Cerebellar nuclear complex (tissue), 1 donor: ENCODE data around the gene TEAD1.

ENCODE experiments used
- DNase-seq, 2 experiments: peaks; one replicate each; lab custom pipeline; 2025; lab: John Stamatoyannopoulos, UW

The TEAD1 gene

DNA sequence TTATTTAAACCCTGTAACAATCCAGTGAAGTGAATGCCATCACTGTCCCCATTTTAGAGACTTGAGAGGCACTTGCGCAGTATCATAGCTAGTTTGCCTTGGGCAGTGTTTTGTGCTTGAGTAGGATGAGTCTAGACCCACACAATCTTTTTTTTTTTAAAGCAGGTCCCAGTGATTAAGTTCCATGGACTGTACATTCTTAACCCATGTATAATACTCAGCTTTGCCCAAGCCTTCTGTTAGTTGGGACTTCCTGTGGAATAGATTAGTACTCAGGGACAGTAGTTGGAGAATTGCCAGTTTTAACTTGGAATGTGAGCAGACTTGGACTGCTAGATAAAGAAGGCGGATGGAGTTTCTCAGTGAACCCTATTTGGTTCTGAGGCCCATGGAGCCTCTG, 226.3 kb downstream of the TEAD1 start:
- DNase-seq: no peak

DNA sequence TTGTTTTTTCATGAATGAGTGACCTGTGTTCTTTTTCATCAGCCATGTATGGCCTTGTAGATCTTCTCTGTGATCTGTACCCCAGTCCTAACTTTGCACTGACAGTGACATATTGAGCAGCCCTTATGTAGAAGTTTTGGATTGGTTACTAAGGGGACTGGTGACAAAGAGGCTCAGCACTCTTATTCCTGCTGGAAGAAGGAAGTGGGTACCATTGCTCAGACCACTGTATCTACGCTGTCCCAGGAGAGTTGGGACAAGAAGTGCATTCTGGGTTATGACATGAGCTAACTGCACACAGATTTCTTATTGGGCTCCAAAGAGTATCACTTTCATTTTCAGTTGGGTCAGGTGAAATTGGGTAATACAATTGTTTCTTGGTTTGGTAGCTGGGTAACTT, 227.1 kb downstream of the TEAD1 start:
- no peak for DNase-seq

DNA sequence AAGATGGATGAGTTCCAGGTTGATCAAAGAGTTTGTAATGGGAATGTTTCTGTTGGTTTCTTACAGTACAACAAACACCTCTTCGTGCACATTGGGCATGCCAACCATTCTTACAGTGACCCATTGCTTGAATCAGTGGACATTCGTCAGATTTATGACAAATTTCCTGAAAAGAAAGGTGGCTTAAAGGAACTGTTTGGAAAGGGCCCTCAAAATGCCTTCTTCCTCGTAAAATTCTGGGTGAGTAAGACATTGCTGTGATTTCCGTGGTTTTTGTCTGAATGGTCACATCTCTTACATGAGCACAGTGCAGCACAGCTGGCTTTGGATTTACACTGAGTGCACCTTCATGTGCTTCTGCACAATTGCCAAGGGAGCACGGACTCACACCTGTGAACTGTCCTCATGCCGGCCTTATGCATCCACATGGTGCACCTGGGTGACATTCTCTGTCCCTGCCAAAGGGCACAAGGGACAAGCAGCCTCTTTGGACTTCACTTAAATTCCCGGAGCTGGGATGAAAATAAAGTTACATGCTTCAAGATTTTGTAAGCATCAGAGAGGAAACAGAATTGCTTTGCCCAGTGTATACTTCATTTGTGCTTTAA, 227.8 kb downstream of the TEAD1 start:
- no peak for DNase-seq

DNA sequence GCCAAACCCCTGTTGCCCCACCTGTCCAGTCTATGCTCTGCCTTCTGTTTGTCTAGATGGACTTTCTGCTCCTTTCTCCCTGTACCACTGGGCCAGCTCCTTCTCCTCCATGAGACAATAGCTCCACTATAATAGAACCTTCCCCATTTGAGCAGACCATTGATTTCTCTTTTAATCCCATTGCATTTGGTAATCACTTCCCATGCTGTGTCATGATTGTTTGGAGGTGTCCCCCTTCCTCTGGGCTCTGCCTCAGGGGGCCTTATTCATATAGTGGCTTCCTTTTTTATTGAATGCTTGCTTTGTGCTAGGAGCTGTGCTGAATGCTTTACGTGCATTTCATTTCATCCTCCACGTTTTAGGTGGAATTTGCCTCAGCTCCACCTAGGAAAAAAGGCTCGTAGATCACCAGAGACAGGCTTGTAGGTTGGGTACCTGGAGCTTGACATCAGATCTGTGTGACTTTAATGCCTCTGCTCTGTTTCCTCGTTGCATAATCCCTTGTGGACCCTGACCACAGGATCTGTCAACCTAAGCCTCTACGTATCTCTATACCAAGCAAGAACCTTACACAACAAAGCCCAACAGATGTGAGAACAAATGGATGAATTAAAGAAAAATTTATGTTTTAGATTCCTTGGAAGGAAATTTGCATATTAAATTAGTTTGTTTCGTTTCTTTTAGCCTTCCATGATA, 228.7 kb downstream of the TEAD1 start:
- no peak for DNase-seq

DNA sequence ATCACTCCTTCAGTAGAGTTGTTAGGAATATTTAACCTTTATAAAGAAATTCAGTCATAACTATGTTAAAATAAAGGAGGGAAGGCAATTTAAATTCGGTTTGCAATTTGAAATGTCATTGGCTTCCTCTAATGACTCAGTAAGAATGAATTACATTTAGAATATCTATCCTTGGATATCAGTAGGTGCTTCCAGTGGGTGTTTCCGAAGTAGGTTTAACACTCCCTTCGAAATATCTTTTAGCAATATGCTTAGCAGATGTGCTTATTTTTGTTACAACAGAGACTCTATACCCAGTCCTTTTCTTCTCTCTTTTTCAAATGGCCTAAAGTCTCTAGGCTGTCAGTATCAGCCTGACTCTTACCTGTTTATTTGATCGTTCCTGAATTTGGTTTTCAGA, 231.2 kb downstream of the TEAD1 start:
- no peak for DNase-seq

DNA sequence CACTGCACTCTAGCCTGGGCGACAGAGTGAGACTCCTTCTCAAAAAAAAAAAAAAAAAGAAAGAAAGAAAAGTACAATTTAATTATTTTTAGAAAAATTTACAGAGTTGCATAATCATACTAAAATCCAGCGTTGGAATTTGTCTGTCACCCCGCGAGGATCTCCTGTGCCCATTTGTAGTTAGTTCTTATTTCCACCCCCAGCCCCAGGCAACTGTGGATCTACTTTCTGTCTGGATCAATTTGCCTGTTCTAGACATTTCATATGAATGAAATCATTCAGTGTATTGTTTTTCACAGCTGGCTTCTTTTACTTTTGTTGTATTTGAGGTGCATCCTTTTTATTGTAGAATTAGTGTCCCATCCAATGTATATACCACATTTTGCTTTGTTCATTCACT, 232.3 kb downstream of the TEAD1 start:
- DNase-seq: no peak

DNA sequence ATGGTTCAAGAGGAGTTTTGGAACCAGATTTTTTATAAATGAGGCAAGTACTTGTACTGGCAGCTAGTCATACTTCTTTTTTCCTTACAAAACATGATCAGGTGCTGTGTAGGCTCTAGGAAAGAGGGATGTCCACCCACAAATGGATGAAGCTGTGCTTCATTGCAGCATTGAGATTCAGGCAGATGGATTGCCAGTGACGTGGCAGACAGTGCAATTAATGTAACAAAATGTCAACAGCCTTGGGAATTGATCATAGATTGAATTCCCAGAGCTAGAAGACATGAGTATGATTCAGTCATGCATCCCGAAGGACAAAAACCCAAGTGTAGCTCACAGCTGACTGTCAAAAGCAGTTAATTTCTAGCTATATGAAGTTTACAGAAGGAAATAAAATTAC, 235.7 kb downstream of the TEAD1 start:
- DNase-seq: no peak

DNA sequence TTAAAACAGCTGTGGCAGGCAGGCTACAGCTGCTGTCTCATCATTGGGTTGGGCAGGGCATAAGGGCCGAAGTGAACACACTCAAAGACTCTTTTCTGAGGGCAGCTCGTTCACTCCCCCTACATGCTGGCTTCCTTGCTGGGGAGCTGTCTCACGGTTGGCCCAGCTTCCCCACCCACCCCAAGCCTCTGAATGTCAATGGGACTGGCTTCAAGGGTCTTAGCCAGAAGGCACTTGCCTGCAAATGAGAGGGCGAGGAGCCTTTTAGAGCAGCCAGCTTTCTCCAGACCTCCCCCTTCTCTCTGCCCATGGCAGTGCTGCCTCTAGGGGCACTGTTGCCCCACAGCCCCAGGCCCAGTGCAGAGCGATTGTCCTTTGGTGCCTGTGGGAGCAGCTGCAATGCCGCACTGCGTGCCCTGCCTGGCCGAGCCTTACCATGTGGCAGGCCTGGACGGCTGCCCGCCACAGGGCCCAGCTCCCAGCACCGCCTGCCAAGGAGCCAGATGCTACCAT, 240.2 kb downstream of the TEAD1 start:
- peak in 1 of 2 experiments; percentile 73 for DNase-seq

DNA sequence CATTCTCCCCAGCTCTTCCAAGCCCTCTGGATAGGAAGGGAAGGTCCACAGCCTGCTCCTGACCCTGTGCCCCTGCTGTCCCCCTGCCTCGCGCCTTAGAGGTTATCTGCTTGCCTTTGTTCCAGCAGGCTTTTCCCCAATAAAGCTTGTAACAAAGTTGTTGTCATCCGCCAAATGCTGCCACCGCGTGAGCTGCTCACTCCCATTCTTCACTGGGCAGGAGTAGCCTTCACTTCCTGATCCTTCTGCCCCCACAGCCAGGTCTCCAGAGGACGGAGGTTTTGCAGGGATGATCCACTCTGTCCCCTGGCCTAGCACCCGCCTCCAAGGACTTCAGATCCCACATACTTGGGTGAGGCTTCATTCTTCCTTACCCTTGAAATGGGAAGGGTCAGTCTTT, 240.9 kb downstream of the TEAD1 start:
- no peak for DNase-seq

DNA sequence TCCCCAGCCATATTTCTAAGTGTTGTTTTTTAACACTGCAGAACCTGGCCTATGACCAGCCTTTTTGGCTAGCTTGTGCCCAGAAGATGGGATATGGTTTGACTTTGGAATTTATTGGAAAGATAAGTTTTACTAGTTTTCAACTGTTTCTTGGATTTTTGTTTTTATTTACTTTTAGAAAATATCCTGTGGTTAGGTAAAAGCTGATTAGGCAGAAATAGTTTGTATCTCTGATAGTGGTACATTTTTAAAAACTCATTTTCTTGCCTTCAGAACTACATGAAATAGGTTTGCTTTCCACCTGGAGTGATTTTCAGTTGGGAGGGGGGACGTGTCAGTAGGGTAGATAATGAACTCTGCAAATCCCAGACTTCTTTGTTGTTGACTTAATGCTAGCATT, 243.6 kb downstream of the TEAD1 start:
- DNase-seq: no peak

DNA sequence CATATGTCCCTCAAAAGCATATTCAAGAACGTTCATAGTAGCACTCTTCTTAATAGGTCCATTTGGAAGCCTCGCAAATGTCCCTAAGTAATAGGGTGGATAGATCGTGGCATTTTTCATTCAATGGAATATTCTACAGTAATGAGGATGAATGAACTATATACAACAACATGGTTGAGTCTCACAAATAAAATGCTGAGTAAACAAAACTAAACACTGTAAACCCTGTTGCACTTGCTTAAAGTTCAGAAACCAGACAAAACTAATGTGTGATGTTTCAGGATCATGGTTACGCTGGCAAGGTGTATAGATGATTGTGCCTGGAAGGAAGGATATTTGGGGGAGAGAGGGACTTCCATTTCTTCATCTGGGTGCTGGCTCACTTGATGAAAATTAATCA, 244.4 kb downstream of the TEAD1 start:
- no peak for DNase-seq

DNA sequence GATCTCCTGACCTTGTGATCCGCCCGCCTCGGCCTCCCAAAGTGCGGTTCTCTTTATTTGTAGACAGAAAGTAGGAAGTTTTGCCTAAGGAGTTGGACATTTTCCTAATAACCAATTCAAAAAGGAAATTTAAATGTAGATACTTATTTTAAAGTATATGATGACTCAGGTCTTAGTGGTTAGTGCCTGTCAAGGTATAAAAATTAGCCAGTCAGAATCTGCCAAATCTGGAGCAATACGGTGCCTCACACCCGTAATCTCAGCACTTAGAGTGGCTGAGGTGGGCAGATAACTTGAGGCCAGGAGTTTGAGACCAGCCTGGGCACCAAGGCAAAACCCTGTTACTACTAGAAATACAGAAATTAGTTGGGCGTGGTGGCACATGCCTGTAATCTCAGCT, 248.2 kb downstream of the TEAD1 start:
- no peak for DNase-seq

DNA sequence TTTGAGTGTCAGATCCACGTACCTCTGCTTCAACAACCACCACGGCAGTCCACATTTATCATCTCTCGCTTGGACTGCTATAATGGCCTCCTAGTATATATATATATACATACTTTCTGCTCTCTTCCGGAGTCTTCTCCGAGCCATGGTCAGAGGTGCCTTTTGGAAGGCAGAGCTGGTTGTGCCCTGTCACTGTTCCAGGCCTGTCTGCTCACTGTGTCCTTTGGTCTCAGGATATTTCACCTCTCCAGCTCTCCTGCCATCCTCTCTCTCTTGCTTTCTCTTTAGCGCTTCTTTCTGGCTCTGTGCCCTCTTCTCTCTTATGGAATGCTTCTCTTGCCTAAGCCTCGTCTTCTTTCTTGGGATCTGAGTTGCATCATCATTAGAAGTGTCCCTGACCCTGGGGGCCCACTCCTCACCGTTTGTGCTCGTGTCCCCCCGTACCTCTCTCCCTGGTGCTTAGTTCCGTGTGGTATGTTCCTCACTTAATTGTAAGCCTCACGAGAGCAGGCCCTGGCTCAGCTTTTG, 248.8 kb downstream of the TEAD1 start:
- DNase-seq: no peak

DNA sequence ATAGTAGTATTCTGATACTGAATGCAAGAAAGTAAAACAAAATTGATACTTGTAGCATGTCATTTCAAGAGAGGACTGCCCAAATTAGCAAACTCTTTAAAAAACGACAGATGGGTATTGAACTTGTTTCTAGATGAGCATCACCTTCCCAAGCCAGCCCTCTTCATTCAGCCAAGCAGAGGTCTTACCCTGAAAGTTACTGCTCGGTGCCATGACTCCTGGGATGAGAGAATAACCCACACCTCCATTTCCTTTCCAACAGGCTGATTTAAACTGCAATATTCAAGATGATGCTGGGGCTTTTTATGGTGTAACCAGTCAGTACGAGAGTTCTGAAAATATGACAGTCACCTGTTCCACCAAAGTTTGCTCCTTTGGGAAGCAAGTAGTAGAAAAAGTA, 250.4 kb downstream of the TEAD1 start:
- DNase-seq: no peak

DNA sequence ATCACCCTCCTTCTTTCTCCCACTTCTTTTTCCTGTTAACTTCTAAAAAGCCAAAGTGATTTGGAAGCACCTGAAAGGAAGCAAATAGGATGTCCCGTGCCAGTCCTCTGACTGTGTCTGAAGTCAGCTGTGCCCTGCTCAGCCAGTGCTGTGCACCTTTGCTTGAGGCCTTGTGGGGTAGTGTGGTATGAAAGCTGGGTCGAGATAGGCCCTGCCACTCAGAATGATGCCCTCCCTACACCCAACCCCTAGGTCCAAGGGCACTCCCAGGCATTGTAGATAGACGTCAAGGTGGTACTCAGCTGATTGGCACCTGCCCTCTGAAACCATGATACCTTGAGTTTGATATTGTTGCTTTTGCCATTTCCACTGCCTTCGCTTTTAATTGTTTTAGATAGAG, 251.3 kb downstream of the TEAD1 start:
- DNase-seq: no peak

DNA sequence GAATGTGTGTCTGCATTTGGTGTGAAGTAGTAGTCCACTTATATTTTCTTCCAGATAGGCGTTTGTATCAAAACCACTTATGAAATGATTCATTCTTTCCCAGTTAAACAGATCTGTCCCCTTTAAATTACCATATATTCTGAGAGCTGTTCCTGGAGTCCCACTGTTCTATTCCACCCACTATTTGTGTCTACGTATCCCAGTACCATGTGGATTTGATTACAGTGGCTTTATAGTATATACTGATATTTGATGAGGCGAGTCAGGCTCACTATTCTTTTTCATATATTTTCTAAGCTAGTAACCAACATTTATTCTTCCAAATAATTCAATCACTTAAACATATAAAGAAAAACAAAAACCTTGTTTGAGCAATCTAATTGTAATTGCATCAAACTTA, 253.0 kb downstream of the TEAD1 start:
- DNase-seq: no peak

DNA sequence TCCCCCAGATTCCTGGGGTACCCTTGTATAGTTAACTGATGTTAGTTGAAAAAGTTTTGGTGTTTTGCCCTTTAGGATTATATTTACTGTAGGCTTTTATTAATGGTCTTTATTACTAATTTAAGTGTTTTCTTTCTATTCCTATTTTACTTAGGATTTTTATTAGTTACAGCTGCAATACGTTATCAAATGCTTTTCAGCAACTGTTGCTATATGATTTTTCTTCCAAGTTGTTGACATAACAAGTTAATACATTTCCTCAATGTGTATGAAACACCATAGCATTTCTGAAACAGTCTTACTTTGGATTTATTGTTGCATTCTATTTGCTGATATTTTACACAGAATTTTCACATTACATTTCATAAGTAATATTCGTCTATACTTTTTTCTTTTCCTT, 253.7 kb downstream of the TEAD1 start:
- no peak for DNase-seq

DNA sequence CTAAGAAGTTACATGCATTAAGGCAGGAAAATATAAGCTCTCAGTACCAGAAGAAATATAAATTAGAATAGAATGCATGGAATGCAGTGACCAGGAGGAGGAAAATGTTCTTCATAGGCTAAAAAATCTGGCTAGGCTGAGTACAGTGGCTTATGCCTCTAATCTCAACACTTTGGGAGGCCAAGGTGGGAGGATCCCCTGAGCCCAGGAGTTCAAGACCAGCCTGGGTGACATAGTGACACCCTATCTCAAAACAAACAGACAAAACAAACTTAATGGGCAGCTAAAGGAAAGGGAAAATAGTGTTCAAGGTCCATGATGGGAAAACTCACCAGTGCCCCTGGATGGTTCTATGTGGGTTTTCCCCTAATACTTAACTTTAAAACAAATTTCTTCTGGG, 256.6 kb downstream of the TEAD1 start:
- no peak for DNase-seq

DNA sequence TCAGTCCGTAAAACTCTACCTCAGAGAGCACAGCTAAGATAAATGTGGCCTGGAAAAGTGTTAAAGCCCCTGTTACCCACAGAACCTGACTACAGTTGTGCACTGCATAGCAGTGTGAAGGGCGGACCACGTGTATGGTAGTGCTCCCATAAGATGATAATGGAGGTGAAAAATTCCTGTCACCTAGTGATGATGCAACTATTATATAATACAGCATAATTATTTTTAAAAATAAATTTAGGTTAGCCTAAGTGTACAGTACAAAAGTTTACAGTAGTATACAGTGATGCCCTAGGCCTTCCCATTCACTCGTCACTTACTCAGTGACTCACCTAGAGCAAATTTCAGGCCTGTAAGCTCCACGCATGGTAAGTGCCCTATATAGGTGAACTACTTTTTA, 258.3 kb downstream of the TEAD1 start:
- no peak for DNase-seq

DNA sequence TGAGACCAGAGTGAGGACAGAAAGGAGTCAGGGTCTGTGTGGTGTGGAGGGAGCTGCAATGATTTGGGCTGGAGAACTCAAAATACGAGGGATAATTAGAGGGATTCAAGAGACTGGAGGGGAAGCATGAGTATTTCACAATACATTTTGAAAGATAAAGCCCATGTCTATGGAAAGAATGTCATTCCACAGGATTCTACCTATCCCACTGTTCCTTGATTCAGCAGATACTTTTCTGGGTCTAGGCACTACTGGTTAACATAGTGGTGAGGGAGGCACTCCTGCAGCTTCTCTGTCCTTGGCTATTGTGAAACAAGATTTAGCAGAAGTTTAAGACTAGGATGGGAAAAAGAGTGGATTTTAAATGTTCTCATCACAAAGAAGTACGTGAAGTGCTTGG, 262.0 kb downstream of the TEAD1 start:
- DNase-seq: no peak

DNA sequence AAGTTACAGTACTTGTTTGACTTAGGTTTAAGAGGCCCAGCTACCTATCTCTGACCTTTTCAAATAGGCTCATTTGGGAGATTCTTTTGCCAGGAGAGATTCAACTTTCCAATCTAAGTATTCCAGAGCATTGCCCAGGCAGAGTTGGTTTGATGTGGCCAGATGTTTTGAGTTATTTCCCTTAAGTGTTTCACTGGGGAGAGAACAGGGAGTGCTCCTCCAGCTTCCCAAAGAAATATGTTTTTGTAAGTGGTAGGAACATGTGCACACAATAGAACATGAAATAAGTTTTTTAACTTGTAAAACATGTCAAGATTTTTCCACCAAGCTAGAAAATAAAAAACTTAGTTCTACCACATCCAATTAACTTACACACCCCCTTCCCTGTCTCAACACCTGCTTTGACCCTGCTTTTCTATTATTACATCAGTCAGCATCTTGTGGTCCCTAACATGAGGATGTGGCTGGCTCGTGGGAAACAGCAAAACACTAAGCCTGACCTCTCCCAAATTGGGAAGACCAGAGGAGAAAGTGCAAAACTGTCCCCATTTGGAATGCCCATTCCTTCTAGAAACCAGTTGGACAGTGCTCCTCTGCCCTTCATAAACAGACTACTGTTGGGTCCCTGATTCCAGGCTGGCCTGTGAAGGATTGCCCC, 264.5 kb downstream of the TEAD1 start:
- no peak for DNase-seq

DNA sequence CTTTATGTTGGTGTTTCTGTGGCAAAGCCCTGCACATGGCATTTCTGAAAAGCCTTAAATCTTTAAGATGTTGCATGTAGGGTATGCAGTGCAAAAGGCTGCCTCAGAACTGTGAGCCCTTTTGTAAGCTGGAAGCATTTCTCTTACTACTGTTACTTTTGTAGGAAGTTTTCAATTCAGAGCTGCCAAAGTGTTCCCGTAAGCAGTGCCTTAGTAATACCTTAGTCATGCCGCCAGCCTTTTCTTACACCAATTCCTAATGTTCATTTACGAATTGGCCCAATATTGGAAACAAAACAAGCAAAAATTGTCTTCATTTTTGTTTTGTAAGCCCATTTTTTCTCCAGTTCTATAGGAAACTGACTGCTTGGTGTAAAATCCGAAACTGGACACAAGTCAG, 267.4 kb downstream of the TEAD1 start:
- no peak for DNase-seq

DNA sequence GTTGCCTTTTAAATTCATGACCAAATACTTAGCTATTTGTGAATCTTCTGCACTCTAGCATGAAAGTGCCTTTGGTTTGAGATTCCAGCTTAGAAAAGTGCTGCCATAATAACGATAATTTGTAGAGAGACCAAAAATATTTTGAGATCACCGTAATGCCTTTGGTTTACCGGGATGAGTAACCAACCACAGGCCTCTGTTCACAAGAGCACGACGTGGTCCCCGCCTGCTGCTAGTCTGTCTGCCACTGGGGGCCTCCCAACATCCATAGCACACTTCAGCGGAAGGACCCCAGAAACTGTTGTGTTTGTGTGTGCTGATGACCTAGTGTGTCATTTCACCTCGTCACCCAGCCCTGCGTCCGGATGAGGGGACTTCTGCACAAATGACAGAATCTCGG, 267.9 kb downstream of the TEAD1 start:
- DNase-seq: no peak
